C1 segment of cervical spinal cord (tissue), 14 donors: ENCODE results near the gene FOXN3.

Source experiments
- DNase-seq, 14 donors: peaks; one replicate each; lab custom pipeline; 2025; lab: John Stamatoyannopoulos, UW

Gene FOXN3

GRCh38 chr14:89332031-89332430 lies 85.0 kb downstream of the FOXN3 start:
- DNase-seq, result no peak

GRCh38 chr14:89331398-89331797 lies 85.6 kb downstream of the FOXN3 start:
- DNase-seq, result no peak

GRCh38 chr14:89330236-89331002 lies 86.6 kb downstream of the FOXN3 start:
- DNase-seq, result peak in 2 of 14 donors; percentile 25 to 64

GRCh38 chr14:89327771-89328212 lies 89.2 kb downstream of the FOXN3 start:
- DNase-seq, result no peak

GRCh38 chr14:89325959-89326358 lies 91.1 kb downstream of the FOXN3 start:
- DNase-seq, result no peak

GRCh38 chr14:89325299-89325883 lies 91.6 kb downstream of the FOXN3 start:
- DNase-seq, result no peak

GRCh38 chr14:89324501-89325298 lies 92.3 kb downstream of the FOXN3 start:
- no peak for DNase-seq

- DNase-seq, result no peak
These were observed 96.5 kb downstream of the FOXN3 start for GRCh38 chr14:89320381-89321000.

- no peak for DNase-seq
These were observed 97.3 kb downstream of the FOXN3 start for GRCh38 chr14:89319687-89320086.

- no peak for DNase-seq
These were observed 99.9 kb downstream of the FOXN3 start for GRCh38 chr14:89317051-89317691.

- DNase-seq, result no peak
These were observed 101.3 kb downstream of the FOXN3 start for GRCh38 chr14:89315493-89316470.

- DNase-seq, result no peak
These were observed 102.8 kb downstream of the FOXN3 start for GRCh38 chr14:89314274-89314673.

GRCh38 chr14:89312932-89313331 lies 104.1 kb downstream of the FOXN3 start:
- DNase-seq, result no peak

- DNase-seq, result no peak
These were observed 106.8 kb downstream of the FOXN3 start for GRCh38 chr14:89310211-89310610.

- peak in 1 of 14 donors; percentile 70 for DNase-seq
These were observed 107.3 kb downstream of the FOXN3 start for GRCh38 chr14:89309670-89310177.

GRCh38 chr14:89308232-89308959 lies 108.6 kb downstream of the FOXN3 start:
- DNase-seq, result no peak

- DNase-seq, result no peak
These were observed 109.6 kb downstream of the FOXN3 start for GRCh38 chr14:89307409-89307808.

GRCh38 chr14:89304972-89305703 lies 111.9 kb downstream of the FOXN3 start:
- DNase-seq, result no peak

GRCh38 chr14:89304561-89304960 lies 112.5 kb downstream of the FOXN3 start:
- no peak for DNase-seq
